Measurements from ENCODE around the gene CELSR2. TPM values are rescaled to one million over a fixed set of nuclear protein-coding genes. Genes with fewer than 3 reads are reported as not detected.

Gene CELSR2
- total RNA-seq, 1 experiment from 2014 or later, result 6.9 TPM

- H3K9me3 Mint-ChIP-seq (ENCODE audit: unreplicated experiment), result no peaks in the 10 kb centered on the region
- BruUV-seq (replicated peaks), result no TSS peak
- no peaks in the 10 kb centered on the region for H3K27me3 Mint-ChIP-seq (ENCODE audit: insufficient read depth, unreplicated experiment)
- TF ChIP-seq CTCF (IDR thresholded peaks at IDR 0.05; ENCODE audit: unreplicated experiment), result no peak
- no peaks in the 10 kb centered on the region for H3K4me1 Mint-ChIP-seq (ENCODE audit: insufficient read depth, unreplicated experiment)
- POLR2A ChIA-PET, result interaction anchor here (0.8 kb wide), 1 partner anchor 64 kb away, joined by 5 read pairs; no protein-coding TSS in a partner anchor
- CTCF ChIA-PET, result interaction anchor here (1.1 kb wide), 1 partner anchor 92 kb away, joined by 4 read pairs; no protein-coding TSS in a partner anchor
- DNase-seq (ENCODE audit: unreplicated experiment), result no peak
- no peak within 1 kb of the TSS for H3K4me3 Mint-ChIP-seq (ENCODE audit: unreplicated experiment)
- H3K36me3 Mint-ChIP-seq (ENCODE audit: insufficient read depth, unreplicated experiment), result peaks cover 4% of the 10 kb centered on the region
- intact Hi-C loops (cut with micrococcal nuclease), result no loop called here
- H3K27ac Mint-ChIP-seq (ENCODE audit: low read depth, unreplicated experiment), result no peak within 1 kb of the TSS
Observed at GRCh38 chr1:109306832-109307273, 57.5 kb downstream of the CELSR2 start, which contains the start of gene MYBPHL. MYBPHL (minus strand) TSS chr1:109307011; CDS start chr1:109306991, 20 bp downstream.

- CTCF ChIA-PET, result interaction anchor here (1.1 kb wide), 1 partner anchor 91 kb away, joined by 4 read pairs; no protein-coding TSS in a partner anchor
- BruUV-seq (replicated peaks), result no TSS peak
- Mint-ChIP-seq H3K4me3 (ENCODE audit: unreplicated experiment) (no peak overlapping the region), H3K9me3 (ENCODE audit: unreplicated experiment) (no peaks in the 10 kb centered on the region), H3K4me1 (ENCODE audit: insufficient read depth, unreplicated experiment) (peaks cover under 1% of the 10 kb centered on the region), H3K27me3 (ENCODE audit: insufficient read depth, unreplicated experiment) (no peaks in the 10 kb centered on the region), H3K36me3 (ENCODE audit: insufficient read depth, unreplicated experiment) (peaks cover 4% of the 10 kb centered on the region), H3K27ac (ENCODE audit: low read depth, unreplicated experiment) (no peak overlapping the region)
- DNase-seq (ENCODE audit: unreplicated experiment), result no peak
- POLR2A ChIA-PET, result no interaction called here
- intact Hi-C loops (cut with micrococcal nuclease), result no loop called here
- no peak for TF ChIP-seq CTCF (IDR thresholded peaks at IDR 0.05; ENCODE audit: unreplicated experiment)
Observed at GRCh38 chr1:109307274-109308021, 58.1 kb downstream of the CELSR2 start.

GRCh38 chr1:109309347-109309746 is 60.0 kb downstream of the CELSR2 start:
- CTCF ChIA-PET, result no interaction called here
- peaks cover 4% of the 10 kb centered on the region for H3K36me3 Mint-ChIP-seq (ENCODE audit: insufficient read depth, unreplicated experiment)
- intact Hi-C loops (cut with micrococcal nuclease), result no loop called here
- peaks cover 10% of the 10 kb centered on the region for H3K4me1 Mint-ChIP-seq (ENCODE audit: insufficient read depth, unreplicated experiment)
- TF ChIP-seq CTCF (IDR thresholded peaks at IDR 0.05; ENCODE audit: unreplicated experiment), result no peak
- BruUV-seq (replicated peaks), result no TSS peak
- H3K9me3 Mint-ChIP-seq (ENCODE audit: unreplicated experiment), result no peaks in the 10 kb centered on the region
- no peak overlapping the region for H3K27ac Mint-ChIP-seq (ENCODE audit: low read depth, unreplicated experiment)
- no peak for DNase-seq (ENCODE audit: unreplicated experiment)
- H3K27me3 Mint-ChIP-seq (ENCODE audit: insufficient read depth, unreplicated experiment), result no peaks in the 10 kb centered on the region
- H3K4me3 Mint-ChIP-seq (ENCODE audit: unreplicated experiment), result no peak overlapping the region
- POLR2A ChIA-PET, result no interaction called here

GRCh38 chr1:109312246-109312645 is 62.9 kb downstream of the CELSR2 start:
- intact Hi-C loops (cut with micrococcal nuclease), result no loop called here
- Mint-ChIP-seq H3K9me3 (ENCODE audit: unreplicated experiment) (no peaks in the 10 kb centered on the region), H3K4me1 (ENCODE audit: insufficient read depth, unreplicated experiment) (peaks cover 10% of the 10 kb centered on the region), H3K27me3 (ENCODE audit: insufficient read depth, unreplicated experiment) (no peaks in the 10 kb centered on the region), H3K27ac (ENCODE audit: low read depth, unreplicated experiment) (no peak overlapping the region), H3K36me3 (ENCODE audit: insufficient read depth, unreplicated experiment) (peaks cover 11% of the 10 kb centered on the region), H3K4me3 (ENCODE audit: unreplicated experiment) (no peak overlapping the region)
- no peak for DNase-seq (ENCODE audit: unreplicated experiment)
- BruUV-seq (replicated peaks), result no TSS peak
- TF ChIP-seq CTCF (IDR thresholded peaks at IDR 0.05; ENCODE audit: unreplicated experiment), result no peak
- CTCF ChIA-PET, result interaction anchor here (1.5 kb wide), 1 partner anchor 15 kb away, joined by 5 read pairs; no protein-coding TSS in a partner anchor
- POLR2A ChIA-PET, result no interaction called here
